ENCODE measurements around the gene TLCD3B. TPM values are rescaled to one million over a fixed set of nuclear protein-coding genes. Genes with fewer than 3 reads are reported as not detected.
"Not testable (repeated sequence)": the region's sequence is repeated elsewhere in the genome, so short reads cannot be mapped to it uniquely, and the experiment has no call there.

TLCD3B gene
- total and polyA plus RNA-seq, 12 donors, result 0.29 TPM; not detected in 11

- TF ChIP-seq CTCF (IDR thresholded peaks at IDR 0.05), result no peak
- intact Hi-C loops (cut with DNase I), result loop anchor here in 2 of 10 donors (5.0 kb wide), 1 partner anchor 47 kb away; the partner anchor contains the start of gene YPEL3 (in 2 of the 2)
- H3K9me3 ChIP-seq, result no peaks in the 10 kb centered on the region
- 92 to 96% methylated on average over 8 of the region's 8 CpGs for WGBS, 2 donors
- no peak for DNase-seq
- peaks cover 4 to 24% (median 9%) of the 10 kb centered on the region in 9 donors for H3K4me1 ChIP-seq
- no peak overlapping the region for H3K27ac ChIP-seq
- no peak overlapping the region for H3K4me3 ChIP-seq
- no peak for ATAC-seq
- H3K36me3 ChIP-seq, result no peaks in the 10 kb centered on the region
- no peaks in the 10 kb centered on the region for H3K27me3 ChIP-seq
Measured at GRCh38 chr16:30049871-30050270, 18.8 kb upstream of the TLCD3B start.

- intact Hi-C loops (cut with DNase I), result no loop called here
- Histone ChIP-seq H3K9me3 (no peaks in the 10 kb centered on the region), H3K4me1 (no peaks in the 10 kb centered on the region), H3K27me3 (peaks cover 0 to 5% (median 0%) of the 10 kb centered on the region in 7 donors), H3K4me3 (no peak overlapping the region), H3K27ac (no peak overlapping the region), H3K36me3 (no peaks in the 10 kb centered on the region)
- DNase-seq (no peak), ATAC-seq (no peak)
- TF ChIP-seq CTCF (IDR thresholded peaks at IDR 0.05), result no peak
- 75 to 88% methylated on average over 1 of the region's 1 CpG for WGBS, 2 donors
Measured at GRCh38 chr16:30046588-30046987, 15.5 kb upstream of the TLCD3B start.

GRCh38 chr16:30046178-30046577 is 15.1 kb upstream of the TLCD3B start:
- WGBS, 2 donors, result 78 to 79% methylated on average over 8 of the region's 8 CpGs
- Histone ChIP-seq H3K4me3 (no peak overlapping the region), H3K27ac (no peak overlapping the region), H3K36me3 (no peaks in the 10 kb centered on the region), H3K4me1 (no peaks in the 10 kb centered on the region), H3K9me3 (no peaks in the 10 kb centered on the region), H3K27me3 (peaks cover 0 to 5% (median 0%) of the 10 kb centered on the region in 7 donors)
- intact Hi-C loops (cut with DNase I), result no loop called here
- ATAC-seq (no peak), DNase-seq (no peak)
- TF ChIP-seq CTCF (IDR thresholded peaks at IDR 0.05), result no peak

GRCh38 chr16:30041841-30042240 is 10.8 kb upstream of the TLCD3B start:
- Histone ChIP-seq H3K27me3 (peaks cover 0 to 8% (median 0%) of the 10 kb centered on the region in 7 donors), H3K9me3 (no peaks in the 10 kb centered on the region), H3K36me3 (no peaks in the 10 kb centered on the region), H3K4me1 (no peaks in the 10 kb centered on the region), H3K4me3 (no peak overlapping the region), H3K27ac (no peak overlapping the region)
- intact Hi-C loops (cut with DNase I), result no loop called here
- DNase-seq, result no peak
- peak in 1 of 8 donors; percentile 33 for ATAC-seq
- peak; percentile 29 to 62 (median 50) for TF ChIP-seq CTCF (IDR thresholded peaks at IDR 0.05)
- 23 to 33% methylated on average over 5 of the region's 5 CpGs for WGBS, 2 donors

- H3K36me3 ChIP-seq; H3K4me1 ChIP-seq; ATAC-seq; H3K4me3 ChIP-seq; DNase-seq; H3K9me3 ChIP-seq; intact Hi-C loops (cut with DNase I); H3K27ac ChIP-seq: not testable (repeated sequence)
- 81 to 84% methylated on average over 5 of the region's 5 CpGs for WGBS, 2 donors
- H3K27me3 ChIP-seq, result peaks cover 0 to 12% (median 6%) of the 10 kb centered on the region in 7 donors
Measured at GRCh38 chr16:30040690-30041089, 9.6 kb upstream of the TLCD3B start.

Measured in heart right ventricle (tissue), 16 donors.